ENCODE data around the gene IGF1R.

IGF1R gene

GRCh38 chr15:98920091-98920880, 271.9 kb downstream of the IGF1R start:
- no peaks in the 10 kb centered on the region for H3K4me1 ChIP-seq
- no peaks in the 10 kb centered on the region for H3K9me3 ChIP-seq
- peaks cover 91% of the 10 kb centered on the region for H3K36me3 ChIP-seq
- TF ChIP-seq CTCF (IDR thresholded peaks at IDR 0.05; ENCODE audit: low read depth, low read length), result no peak
- DNase-seq, result no peak
- H3K4me3 ChIP-seq (ENCODE audit: low read depth, low read length), result no peak overlapping the region
- H3K27me3 ChIP-seq, result no peaks in the 10 kb centered on the region

GRCh38 chr15:98923171-98923570, 274.8 kb downstream of the IGF1R start:
- TF ChIP-seq CTCF (IDR thresholded peaks at IDR 0.05; ENCODE audit: low read depth, low read length), result no peak
- peaks cover 91% of the 10 kb centered on the region for H3K36me3 ChIP-seq
- no peaks in the 10 kb centered on the region for H3K27me3 ChIP-seq
- H3K4me3 ChIP-seq (ENCODE audit: low read depth, low read length), result no peak overlapping the region
- peaks cover 8% of the 10 kb centered on the region for H3K4me1 ChIP-seq
- H3K9me3 ChIP-seq, result no peaks in the 10 kb centered on the region
- no peak for DNase-seq

GRCh38 chr15:98923579-98923978, 275.2 kb downstream of the IGF1R start:
- DNase-seq, result no peak
- no peaks in the 10 kb centered on the region for H3K9me3 ChIP-seq
- H3K27me3 ChIP-seq, result no peaks in the 10 kb centered on the region
- no peak for TF ChIP-seq CTCF (IDR thresholded peaks at IDR 0.05; ENCODE audit: low read depth, low read length)
- H3K36me3 ChIP-seq, result peaks cover 91% of the 10 kb centered on the region
- no peak overlapping the region for H3K4me3 ChIP-seq (ENCODE audit: low read depth, low read length)
- peaks cover 8% of the 10 kb centered on the region for H3K4me1 ChIP-seq

- TF ChIP-seq CTCF (IDR thresholded peaks at IDR 0.05; ENCODE audit: low read depth, low read length), result no peak
- Histone ChIP-seq H3K27me3 (no peaks in the 10 kb centered on the region), H3K4me1 (peaks cover 8% of the 10 kb centered on the region), H3K9me3 (no peaks in the 10 kb centered on the region), H3K36me3 (peaks cover 98% of the 10 kb centered on the region), H3K4me3 (ENCODE audit: low read depth, low read length) (no peak overlapping the region)
- DNase-seq, result no peak
Observed at GRCh38 chr15:98924401-98925049, 276.2 kb downstream of the IGF1R start.

GRCh38 chr15:98926236-98926635, 277.9 kb downstream of the IGF1R start:
- Histone ChIP-seq H3K9me3 (no peaks in the 10 kb centered on the region), H3K27me3 (no peaks in the 10 kb centered on the region), H3K4me3 (ENCODE audit: low read depth, low read length) (no peak overlapping the region), H3K36me3 (peaks cover 100% of the 10 kb centered on the region), H3K4me1 (peaks cover 8% of the 10 kb centered on the region)
- DNase-seq, result no peak
- no peak for TF ChIP-seq CTCF (IDR thresholded peaks at IDR 0.05; ENCODE audit: low read depth, low read length)

GRCh38 chr15:98927022-98927421, 278.7 kb downstream of the IGF1R start:
- H3K4me3 ChIP-seq (ENCODE audit: low read depth, low read length), result no peak overlapping the region
- no peak for TF ChIP-seq CTCF (IDR thresholded peaks at IDR 0.05; ENCODE audit: low read depth, low read length)
- DNase-seq, result no peak
- H3K36me3 ChIP-seq, result peaks cover 97% of the 10 kb centered on the region
- H3K27me3 ChIP-seq, result no peaks in the 10 kb centered on the region
- peaks cover 8% of the 10 kb centered on the region for H3K4me1 ChIP-seq
- no peaks in the 10 kb centered on the region for H3K9me3 ChIP-seq

All from BE2C (cell line).